Measurements from ENCODE around the gene APOB. TPM values are rescaled to one million over a fixed set of nuclear protein-coding genes. Genes with fewer than 3 reads are reported as not detected.

APOB gene
- total and polyA plus RNA-seq, 2 of the 13 experiments (the other 11 are each of a cell fraction or from before 2014, with no cell fraction given), result 1,569 to 2,515 TPM

- TF ChIP-seq, protein P1, sequence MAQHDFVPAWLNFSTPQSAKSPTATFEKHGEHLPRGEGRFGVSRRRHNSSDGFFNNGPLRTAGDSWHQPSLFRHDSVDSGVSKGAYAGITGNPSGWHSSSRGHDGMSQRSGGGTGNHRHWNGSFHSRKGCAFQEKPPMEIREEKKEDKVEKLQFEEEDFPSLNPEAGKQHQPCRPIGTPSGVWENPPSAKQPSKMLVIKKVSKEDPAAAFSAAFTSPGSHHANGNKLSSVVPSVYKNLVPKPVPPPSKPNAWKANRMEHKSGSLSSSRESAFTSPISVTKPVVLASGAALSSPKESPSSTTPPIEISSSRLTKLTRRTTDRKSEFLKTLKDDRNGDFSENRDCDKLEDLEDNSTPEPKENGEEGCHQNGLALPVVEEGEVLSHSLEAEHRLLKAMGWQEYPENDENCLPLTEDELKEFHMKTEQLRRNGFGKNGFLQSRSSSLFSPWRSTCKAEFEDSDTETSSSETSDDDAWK (CRISPR knock-in tag; IDR thresholded peaks at IDR 0.05), result no peak
- TF ChIP-seq ZNF33B (CRISPR knock-in tag; IDR thresholded peaks at IDR 0.05), result peak; percentile 82
- no peak for TF ChIP-seq REXO4 (CRISPR knock-in tag; IDR thresholded peaks at IDR 0.05; ENCODE audit: borderline replicate concordance)
- 0 out of 2 replicates have a peak, but pooled peaks have one; percentile 14 for TF ChIP-seq ZNF564 (CRISPR knock-in tag; IDR thresholded peaks at IDR 0.05)
- peak; percentile 86; the same call in 1 of the 2 replicates for TF ChIP-seq POLR2AphosphoS2 (IDR thresholded peaks at IDR 0.05; ENCODE audit: low read depth, low read length)
- TF ChIP-seq SETDB1 (CRISPR knock-in tag; IDR thresholded peaks at IDR 0.05; ENCODE audit: borderline replicate concordance), result no peak
- TF ChIP-seq ZNF274 (CRISPR knock-in tag; IDR thresholded peaks at IDR 0.05), result peak; percentile 52; the same call in 1 of the 2 replicates
- no peak for TF ChIP-seq ZNF30 (CRISPR knock-in tag; IDR thresholded peaks at IDR 0.05)
- no peak for TF ChIP-seq ZSCAN30 (CRISPR knock-in tag; IDR thresholded peaks at IDR 0.05)
- no peak for TF ChIP-seq BORCS8-MEF2B (CRISPR knock-in tag; IDR thresholded peaks at IDR 0.05)
- TF ChIP-seq JUNB (CRISPR knock-in tag; IDR thresholded peaks at IDR 0.05; ENCODE audit: borderline replicate concordance), result no peak
- 0 out of 2 replicates have a peak, but pooled peaks have one; percentile 46 for TF ChIP-seq DR1 (CRISPR knock-in tag; IDR thresholded peaks at IDR 0.05)
- TF ChIP-seq GATA4 (IDR thresholded peaks at IDR 0.05; ENCODE audit: borderline replicate concordance, low read depth), result 0 out of 2 replicates have a peak, but pooled peaks have one; percentile 13
- peak; percentile 99 for TF ChIP-seq ZC3H13 (CRISPR knock-in tag; IDR thresholded peaks at IDR 0.05)
- no peak for TF ChIP-seq JARID2 (CRISPR knock-in tag; IDR thresholded peaks at IDR 0.05; ENCODE audit: insufficient replicate concordance)
- TF ChIP-seq NFRKB (IDR thresholded peaks at IDR 0.05), result no peak
- TF ChIP-seq ZNF10 (CRISPR knock-in tag; IDR thresholded peaks at IDR 0.05; ENCODE audit: borderline replicate concordance, low read depth), result no peak
- TF ChIP-seq, protein P2, sequence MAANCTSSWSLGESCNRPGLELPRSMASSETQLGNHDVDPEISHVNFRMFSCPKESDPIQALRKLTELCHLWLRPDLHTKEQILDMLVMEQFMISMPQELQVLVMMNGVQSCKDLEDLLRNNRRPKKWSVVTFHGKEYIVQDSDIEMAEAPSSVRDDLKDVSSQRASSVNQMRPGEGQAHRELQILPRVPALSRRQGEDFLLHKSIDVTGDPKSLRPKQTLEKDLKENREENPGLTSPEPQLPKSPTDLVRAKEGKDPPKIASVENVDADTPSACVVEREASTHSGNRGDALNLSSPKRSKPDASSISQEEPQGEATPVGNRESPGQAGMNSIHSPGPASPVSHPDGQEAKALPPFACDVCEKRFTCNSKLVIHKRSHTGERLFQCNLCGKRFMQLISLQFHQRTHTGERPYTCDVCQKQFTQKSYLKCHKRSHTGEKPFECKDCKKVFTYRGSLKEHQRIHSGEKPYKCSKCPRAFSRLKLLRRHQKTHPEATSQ (CRISPR knock-in tag; IDR thresholded peaks at IDR 0.05; ENCODE audit: borderline replicate concordance), result peak; percentile 51; the same call in 1 of the 2 replicates
- no peak for TF ChIP-seq HOXD1 (CRISPR knock-in tag; IDR thresholded peaks at IDR 0.05)
- TF ChIP-seq TP53 (CRISPR knock-in tag; conservative IDR thresholded peaks at IDR 0.05), result no peak
- TF ChIP-seq, protein P3, sequence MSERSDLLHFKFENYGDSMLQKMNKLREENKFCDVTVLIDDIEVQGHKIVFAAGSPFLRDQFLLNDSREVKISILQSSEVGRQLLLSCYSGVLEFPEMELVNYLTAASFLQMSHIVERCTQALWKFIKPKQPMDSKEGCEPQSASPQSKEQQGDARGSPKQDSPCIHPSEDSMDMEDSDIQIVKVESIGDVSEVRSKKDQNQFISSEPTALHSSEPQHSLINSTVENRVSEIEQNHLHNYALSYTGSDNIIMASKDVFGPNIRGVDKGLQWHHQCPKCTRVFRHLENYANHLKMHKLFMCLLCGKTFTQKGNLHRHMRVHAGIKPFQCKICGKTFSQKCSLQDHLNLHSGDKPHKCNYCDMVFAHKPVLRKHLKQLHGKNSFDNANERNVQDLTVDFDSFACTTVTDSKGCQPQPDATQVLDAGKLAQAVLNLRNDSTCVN (CRISPR knock-in tag; IDR thresholded peaks at IDR 0.05; ENCODE audit: borderline replicate concordance), result no peak
- no peak for TF ChIP-seq CCAR2 (optimal IDR thresholded peaks at IDR 0.05; ENCODE audit: low read depth, low read length)
- TF ChIP-seq, protein P4, sequence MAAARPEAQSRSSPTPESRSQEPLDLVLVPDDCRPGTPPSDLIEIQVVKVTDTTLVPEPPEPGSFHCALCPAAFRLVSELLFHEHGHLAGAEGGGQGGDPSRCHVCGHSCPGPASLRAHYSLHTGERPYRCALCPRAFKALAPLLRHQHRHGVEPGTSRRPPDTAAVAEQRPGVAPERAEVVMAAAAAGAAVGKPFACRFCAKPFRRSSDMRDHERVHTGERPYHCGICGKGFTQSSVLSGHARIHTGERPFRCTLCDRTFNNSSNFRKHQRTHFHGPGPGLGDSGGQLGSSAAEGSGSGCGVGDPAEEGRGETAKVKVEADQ (CRISPR knock-in tag; IDR thresholded peaks at IDR 0.05; ENCODE audit: borderline replicate concordance), result no peak
- 0 out of 2 replicates have a peak, but pooled peaks have one; percentile 45 for TF ChIP-seq TEF (CRISPR knock-in tag; IDR thresholded peaks at IDR 0.05)
- peak; percentile 78 for TF ChIP-seq REPIN1 (CRISPR knock-in tag; IDR thresholded peaks at IDR 0.05; ENCODE audit: borderline replicate concordance, low read depth)
These were observed 32.9 kb downstream of the APOB start (continued) for GRCh38 chr2:21010813-21011439.

Measured in HepG2 (cell line).